ENCODE data around the gene ZRANB1.
"Not testable (repeated sequence)": the region's sequence is repeated elsewhere in the genome, so short reads cannot be mapped to it uniquely, and the experiment has no call there.

ZRANB1 gene

GRCh38 chr10:124909563-124909962 is 32.4 kb upstream of the ZRANB1 start:
- Histone ChIP-seq H3K9me3 (ENCODE audit: severe bottlenecking) (no peaks in the 10 kb centered on the region), H3K36me3 (ENCODE audit: low read depth) (no peaks in the 10 kb centered on the region), H3K4me1 (ENCODE audit: insufficient read depth, poor library complexity, severe bottlenecking) (peaks cover 13% of the 10 kb centered on the region), H3K27me3 (ENCODE audit: insufficient read depth, poor library complexity, severe bottlenecking) (no peaks in the 10 kb centered on the region), H3K27ac (ENCODE audit: poor library complexity, severe bottlenecking) (no peak overlapping the region), H3K4me3 (ENCODE audit: severe bottlenecking) (no peak overlapping the region)
- no peak for DNase-seq (ENCODE audit: low spot score)
- TF ChIP-seq CTCF (IDR thresholded peaks at IDR 0.05; ENCODE audit: poor library complexity, severe bottlenecking), result no peak
- no peak for ATAC-seq (ENCODE audit: low read depth)

GRCh38 chr10:124911124-124912067 is 30.5 kb upstream of the ZRANB1 start:
- no peak for ATAC-seq (ENCODE audit: low read depth)
- Histone ChIP-seq H3K36me3 (ENCODE audit: low read depth) (no peaks in the 10 kb centered on the region), H3K27ac (ENCODE audit: poor library complexity, severe bottlenecking) (no peak overlapping the region), H3K4me1 (ENCODE audit: insufficient read depth, poor library complexity, severe bottlenecking) (peaks cover 17% of the 10 kb centered on the region), H3K9me3 (ENCODE audit: severe bottlenecking) (no peaks in the 10 kb centered on the region), H3K4me3 (ENCODE audit: severe bottlenecking) (no peak overlapping the region), H3K27me3 (ENCODE audit: insufficient read depth, poor library complexity, severe bottlenecking) (no peaks in the 10 kb centered on the region)
- no peak for TF ChIP-seq CTCF (IDR thresholded peaks at IDR 0.05; ENCODE audit: poor library complexity, severe bottlenecking)
- DNase-seq (ENCODE audit: low spot score), result no peak

- peaks cover 8% of the 10 kb centered on the region for H3K4me1 ChIP-seq (ENCODE audit: insufficient read depth, poor library complexity, severe bottlenecking)
- no peaks in the 10 kb centered on the region for H3K27me3 ChIP-seq (ENCODE audit: insufficient read depth, poor library complexity, severe bottlenecking)
- DNase-seq (ENCODE audit: low spot score) (no peak), ATAC-seq (ENCODE audit: low read depth) (no peak)
- H3K27ac ChIP-seq (ENCODE audit: poor library complexity, severe bottlenecking), result no peak overlapping the region
- H3K36me3 ChIP-seq (ENCODE audit: low read depth), result no peaks in the 10 kb centered on the region
- H3K9me3 ChIP-seq (ENCODE audit: severe bottlenecking), result no peaks in the 10 kb centered on the region
- TF ChIP-seq CTCF (IDR thresholded peaks at IDR 0.05; ENCODE audit: poor library complexity, severe bottlenecking), result no peak
- no peak overlapping the region for H3K4me3 ChIP-seq (ENCODE audit: severe bottlenecking)
Observed at GRCh38 chr10:124912101-124912886, 29.6 kb upstream of the ZRANB1 start.

- DNase-seq (ENCODE audit: low spot score) (no peak), ATAC-seq (ENCODE audit: low read depth) (no peak)
- no peak overlapping the region for H3K4me3 ChIP-seq (ENCODE audit: severe bottlenecking)
- H3K27me3 ChIP-seq (ENCODE audit: insufficient read depth, poor library complexity, severe bottlenecking), result no peaks in the 10 kb centered on the region
- H3K4me1 ChIP-seq (ENCODE audit: insufficient read depth, poor library complexity, severe bottlenecking), result peaks cover 6% of the 10 kb centered on the region
- no peaks in the 10 kb centered on the region for H3K36me3 ChIP-seq (ENCODE audit: low read depth)
- no peak overlapping the region for H3K27ac ChIP-seq (ENCODE audit: poor library complexity, severe bottlenecking)
- TF ChIP-seq CTCF (IDR thresholded peaks at IDR 0.05; ENCODE audit: poor library complexity, severe bottlenecking), result no peak
- H3K9me3 ChIP-seq (ENCODE audit: severe bottlenecking), result no peaks in the 10 kb centered on the region
Observed at GRCh38 chr10:124913167-124913566, 28.8 kb upstream of the ZRANB1 start.

- H3K27ac ChIP-seq (ENCODE audit: poor library complexity, severe bottlenecking); H3K9me3 ChIP-seq (ENCODE audit: severe bottlenecking); ATAC-seq (ENCODE audit: low read depth); H3K27me3 ChIP-seq (ENCODE audit: insufficient read depth, poor library complexity, severe bottlenecking); H3K4me3 ChIP-seq (ENCODE audit: severe bottlenecking); H3K36me3 ChIP-seq (ENCODE audit: low read depth); DNase-seq (ENCODE audit: low spot score): not testable (repeated sequence)
- H3K4me1 ChIP-seq (ENCODE audit: insufficient read depth, poor library complexity, severe bottlenecking), result peaks cover 15% of the 10 kb centered on the region
Observed at GRCh38 chr10:124914398-124914797, 27.5 kb upstream of the ZRANB1 start.
